Parathyroid adenoma (tissue), 2 donors: ENCODE results near the gene TMEM43.
A peak's percentile ranks its signal among the peaks of the same experiment; 100 is the strongest.

Source experiments
- H2AFZ ChIP-seq: fragments of 300-600 bp; sonication (generic); one replicate; pipeline ENCODE4 v1.7.0; 2017; ENCODE audit warnings: antibody characterized with exemption, mild to moderate bottlenecking
- H3K27ac ChIP-seq: fragments of 300-600 bp; sonication (generic); one replicate; pipeline ENCODE4 v1.7.0; 2017
- H3K27me3 ChIP-seq: fragments of 300-600 bp; sonication (generic); one replicate; pipeline ENCODE4 v1.7.0; 2017; ENCODE audit warnings: low read length; ENCODE audit not compliant: control insufficient read depth, insufficient read depth
- H3K36me3 ChIP-seq: fragments of 300-600 bp; sonication (generic); one replicate; pipeline ENCODE4 v1.7.0; 2017; ENCODE audit warnings: low read length; ENCODE audit not compliant: control insufficient read depth, insufficient read depth
- H3K4me1 ChIP-seq: fragments of 300-600 bp; sonication (generic); one replicate; pipeline ENCODE4 v1.7.0; 2017; ENCODE audit warnings: control low read depth
- H3K4me2 ChIP-seq: fragments of 300-600 bp; sonication (generic); one replicate; pipeline ENCODE4 v1.7.0; 2017; ENCODE audit warnings: low read length
- H3K4me3 ChIP-seq: fragments of 300-600 bp; sonication (generic); one replicate; pipeline ENCODE4 v1.7.0; 2017; ENCODE audit warnings: low read depth, low read length
- H3K79me2 ChIP-seq: fragments of 300-600 bp; sonication (generic); one replicate; pipeline ENCODE4 v1.7.0; 2017; ENCODE audit warnings: control low read depth
- H3K9ac ChIP-seq: fragments of 300-600 bp; sonication (generic); one replicate; pipeline ENCODE4 v1.7.0; 2017; ENCODE audit warnings: mild to moderate bottlenecking
- H3K9me3 ChIP-seq: fragments of 300-600 bp; sonication (generic); one replicate; pipeline ENCODE4 v1.7.0; 2017; ENCODE audit warnings: low read length; ENCODE audit not compliant: control insufficient read depth
- CTCF ChIP-seq: fragments of 300-600 bp; sonication (generic); IDR thresholded peaks from one replicate; pipeline ENCODE4 v1.7.0; 2017; ENCODE audit warnings: antibody characterized with exemption, mild to moderate bottlenecking
- donor health status: primary hyperparathyroidism.

Gene TMEM43

GRCh38 chr3:14172496-14172895 is 47.6 kb downstream of the TMEM43 start:
- H3K4me1 ChIP-seq, result peaks cover 3% of the 10 kb centered on the region
- no peak overlapping the region for H3K9ac ChIP-seq
- H3K9me3 ChIP-seq, result no peaks in the 10 kb centered on the region
- H3K4me2 ChIP-seq, result no peak overlapping the region
- H2AFZ ChIP-seq, result no peak overlapping the region
- no peaks in the 10 kb centered on the region for H3K36me3 ChIP-seq
- no peak overlapping the region for H3K4me3 ChIP-seq
- peaks cover 33% of the 10 kb centered on the region for H3K79me2 ChIP-seq
- no peaks in the 10 kb centered on the region for H3K27me3 ChIP-seq
- H3K27ac ChIP-seq, result no peak overlapping the region
- TF ChIP-seq CTCF, result no peak

- Histone ChIP-seq H3K36me3 (no peaks in the 10 kb centered on the region), H3K9ac (no peak overlapping the region), H3K79me2 (peaks cover 32% of the 10 kb centered on the region), H3K4me1 (peaks cover 4% of the 10 kb centered on the region), H3K4me2 (no peak overlapping the region), H3K4me3 (no peak overlapping the region), H3K27ac (no peak overlapping the region), H3K27me3 (no peaks in the 10 kb centered on the region), H2AFZ (no peak overlapping the region), H3K9me3 (no peaks in the 10 kb centered on the region)
- TF ChIP-seq CTCF, result no peak
Measured at GRCh38 chr3:14174483-14174882, 49.6 kb downstream of the TMEM43 start.

DNA sequence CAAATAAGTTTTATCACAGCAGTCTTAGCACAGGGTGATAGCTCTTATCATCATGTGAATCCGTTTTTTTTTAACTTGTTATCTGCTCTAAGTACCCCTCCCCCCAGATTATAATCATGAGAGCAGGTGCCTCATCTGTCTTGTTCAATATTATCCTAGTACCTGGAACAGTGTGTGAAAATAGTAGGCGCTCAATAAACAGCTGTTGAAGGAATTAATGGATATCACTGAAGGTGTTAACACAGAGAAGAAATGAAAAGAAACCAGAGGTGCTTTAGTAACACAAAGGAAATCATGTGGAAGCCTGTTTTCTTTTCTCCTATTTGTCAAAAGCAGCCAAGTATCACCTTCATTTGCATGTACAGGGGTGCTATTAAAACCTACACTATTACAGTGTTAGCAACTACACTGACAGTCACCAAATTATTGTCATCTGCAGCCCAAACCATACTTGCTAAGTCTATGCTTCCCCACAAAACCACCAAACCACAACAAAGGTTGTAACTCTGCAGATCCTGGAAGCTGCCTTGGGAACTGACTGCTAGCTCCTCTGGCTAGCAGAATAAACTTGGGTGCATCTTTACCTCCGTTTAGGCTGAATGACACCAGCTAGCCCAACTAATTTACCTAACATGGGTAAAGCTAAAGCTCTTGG is 50.7 kb downstream of the TMEM43 start:
- Histone ChIP-seq H3K36me3 (no peaks in the 10 kb centered on the region), H3K27ac (no peak overlapping the region), H3K4me3 (no peak overlapping the region), H3K4me1 (peaks cover 4% of the 10 kb centered on the region), H3K79me2 (peaks cover 30% of the 10 kb centered on the region), H3K27me3 (no peaks in the 10 kb centered on the region), H3K9me3 (no peaks in the 10 kb centered on the region), H3K4me2 (no peak overlapping the region), H3K9ac (no peak overlapping the region), H2AFZ (no peak overlapping the region)
- no peak for TF ChIP-seq CTCF

DNA sequence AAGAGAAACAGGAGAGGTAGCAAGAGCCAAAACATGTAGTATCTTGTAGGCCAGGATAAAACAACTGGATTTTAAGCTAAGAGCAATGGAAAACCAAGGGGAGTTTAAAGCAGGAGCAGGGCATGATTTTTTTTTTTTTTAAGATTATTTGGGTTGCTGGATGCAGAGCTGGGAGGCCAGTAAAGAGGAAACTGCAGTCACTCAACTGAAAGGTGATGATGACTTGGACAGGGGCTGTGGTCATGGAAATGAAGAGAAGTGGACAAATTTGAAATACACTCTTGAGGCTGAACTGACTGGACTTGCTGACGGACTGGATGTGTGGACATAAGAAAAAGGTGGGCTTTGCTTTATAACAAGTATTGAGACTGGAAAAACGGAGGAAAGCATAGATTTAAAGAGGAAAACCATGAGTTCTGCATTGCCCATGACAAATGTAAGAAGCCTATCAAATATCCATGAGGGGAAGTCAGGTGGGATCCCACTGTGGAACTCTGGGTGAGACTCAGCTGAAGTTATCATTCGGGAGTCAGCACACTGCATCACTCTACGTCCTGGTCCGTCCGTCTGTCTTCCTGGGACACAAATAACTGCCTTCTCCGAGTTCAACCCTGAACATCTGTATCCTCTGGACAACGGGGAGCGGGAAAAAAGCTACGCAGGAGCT is 52.9 kb downstream of the TMEM43 start:
- H3K27ac ChIP-seq, result peak overlapping the region; percentile 89
- TF ChIP-seq CTCF, result no peak
- peaks cover 4% of the 10 kb centered on the region for H3K4me1 ChIP-seq
- no peaks in the 10 kb centered on the region for H3K9me3 ChIP-seq
- H3K4me2 ChIP-seq, result peak overlapping the region; percentile 89
- H3K79me2 ChIP-seq, result peaks cover 30% of the 10 kb centered on the region
- no peaks in the 10 kb centered on the region for H3K36me3 ChIP-seq
- no peaks in the 10 kb centered on the region for H3K27me3 ChIP-seq
- peak overlapping the region; percentile 84 for H3K4me3 ChIP-seq
- peak overlapping the region; percentile 95 for H2AFZ ChIP-seq
- peak overlapping the region; percentile 90 for H3K9ac ChIP-seq
